Heart left ventricle (tissue), 16 donors: ENCODE results near the gene DNAJC7. TPM values are rescaled to one million over a fixed set of nuclear protein-coding genes. Genes with fewer than 3 reads are reported as not detected.

Experiments used
- ATAC-seq, 4 donors: fragments of 200-7000 bp; cut with Tn5 transposase; one replicate each; pipeline ENCODE4 v1.9.1; 2020 to 2022; ENCODE audit warnings: moderate library complexity in 4 of 4, mild to moderate bottlenecking in 3 of 4, moderate number of reproducible peaks in 1 of 4
- DNase-seq, 5 donors: peaks; one replicate each; pipeline ENCODE4 v3.0.0-alpha.2; 2020
- H3K27ac ChIP-seq, 12 donors: fragments of 200-600 bp; sonication (generic) in 4 of 12; one replicate each; pipeline versions ENCODE4 v1.5.0 to v1.8.0; 2016 to 2022; ENCODE audit warnings: mild to moderate bottlenecking in 2 of 12
- H3K27me3 ChIP-seq, 9 donors: fragments of 200-600 bp; sonication (generic) in 2 of 9; one replicate each; pipeline versions ENCODE4 v1.5.1 to v1.8.0; 2016 to 2022; ENCODE audit warnings: mild to moderate bottlenecking in 3 of 9
- H3K36me3 ChIP-seq, 9 donors: fragments of 200-600 bp; sonication (generic) in 2 of 9; one replicate each; pipeline versions ENCODE4 v1.5.0 to v1.8.0; 2018 to 2022; ENCODE audit warnings: mild to moderate bottlenecking in 2 of 9
- H3K4me1 ChIP-seq, 12 donors: fragments of 200-600 bp; sonication (generic) in 4 of 12; one replicate each; pipeline versions ENCODE4 v1.5.0 to v1.8.0; 2016 to 2022; ENCODE audit warnings: mild to moderate bottlenecking in 3 of 12
- H3K4me3 ChIP-seq, 12 donors: fragments of 200-600 bp; sonication (generic) in 4 of 12; one replicate each; pipeline versions ENCODE4 v1.5.0 to v1.8.0; 2017 to 2022; ENCODE audit warnings: mild to moderate bottlenecking in 9 of 12, moderate library complexity in 4 of 12
- H3K9me3 ChIP-seq, 12 donors: fragments of 200-600 bp; sonication (generic) in 4 of 12; one replicate each; pipeline versions ENCODE4 v1.5.0 to v1.8.0; 2016 to 2022; ENCODE audit warnings: mild to moderate bottlenecking in 1 of 12
- POLR2A ChIP-seq, 2 donors: fragments of 450-650 bp; IDR thresholded peaks; one replicate each; pipeline ENCODE4 v1.6.1; 2017; ENCODE audit warnings: antibody characterized with exemption in 2 of 2, mild to moderate bottlenecking in 2 of 2, moderate library complexity in 2 of 2
- WGBS, 4 donors: extraction: QIAGEN DNeasy Blood & Tissue Kit in 2 of 4; methylation state at CpG; one replicate each; pipeline versions ENCODE4 v1.1.5 to v1.1.7; 2013 to 2018; 5-methylcytosine and 5-hydroxymethylcytosine counted together
- intact Hi-C, 10 donors: fragments of 100-400 bp; cut with DNase I; formaldehyde crosslinking; loops; one replicate each; pipeline versions ENCODE4 v1.11.1 to v1.14.2; 2022
- polyA plus RNA-seq, 2 donors: library from polyadenylated mRNA; stranded (reverse); fragments of 200-250 nt; gene quantifications; one replicate each; pipeline ENCODE4 v1.2.3, GENCODE V29; 2013
- total RNA-seq, 9 donors: library from RNA; depleted of rRNA in 2 of 9; stranded (reverse); fragments of >200 nt in 2 of 9; fragmentation: NEBNext Ultra II Directional in 3 of 9; extraction: Animal tissue kit (Norgen Biotek cat#: 25700) in 3 of 9; gene quantifications; one replicate each; pipeline versions ENCODE4 v1.1.0 to v1.2.4, GENCODE V29; 2016 to 2023
- TF ChIP-seq, protein P1 (sequence below), 12 donors: fragments of 200-600 bp; sonication (generic) in 4 of 12; IDR thresholded peaks; one replicate each; pipeline versions ENCODE4 v1.5.0 to v1.8.0; 2018 to 2022; ENCODE audit warnings: antibody characterized with exemption in 12 of 12, mild to moderate bottlenecking in 5 of 12
- donor health status: ischemic (EF 13 %, LVEDD 7.1; RV severe dilation, severe dysfunction).
- donor health status: healthy with polysubstance abuse.
- donor health status: DM: no; HTN: yes; CAD: no.
- donor health status: DM: no; HTN: no; CAD: no.
- donor health status: ischemic (EF 25% LVEDD 6.9; RV normal size, moderate dysfunction).
- donor health status: ischemic (EF 25% LVEDD 5.7; RV mildly dilated, moderate dysfunction).
- donor health status: healthy.
- donor health status: DM: yes; HTN: yes; CAD: no.
- donor health status: ischemic (EF 35%, LVEDD 5.7; RV mildly dilated, moderate dysfunction).
- donor health status: nonischemic (EF 11% LVEDD 7.7; RV severe dilation, severe dysfunction).
- donor health status: DM: yes; HTN: yes; CAD: no.
- donor health status: PGD.
- donor health status: ischemic (EF 29% LVEDD 5.4; RV normal size, mild dysfunction).
- donor health status: nonischemic (EF 23%, LVEDD 6.1; RV moderate dilation, normal function).

Gene DNAJC7
- total and polyA plus RNA-seq, 11 donors = 42.5 to 103 (median 74.7) TPM

DNA sequence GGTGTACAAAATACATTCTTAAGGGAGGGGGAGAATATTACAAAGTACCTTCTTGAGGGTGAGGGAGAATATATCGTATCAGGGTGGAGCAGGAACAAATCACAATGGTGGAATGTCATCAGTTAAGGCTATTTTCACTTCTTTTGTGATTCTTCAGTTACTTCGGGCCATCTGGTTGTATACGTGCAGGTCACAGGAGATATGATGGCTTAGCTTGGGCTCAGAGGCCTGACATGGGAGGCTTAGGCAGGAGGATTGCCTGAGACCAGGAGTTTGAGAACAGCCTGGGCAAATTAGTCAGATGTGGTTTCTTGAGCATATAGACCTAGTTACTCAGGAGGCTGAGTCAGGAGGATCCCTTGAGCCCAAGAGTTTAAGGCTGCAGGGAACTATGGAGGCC lies 73.7 kb downstream of the DNAJC7 start:
- H3K4me3 ChIP-seq = no peak overlapping the region
- H3K9me3 ChIP-seq = no peaks in the 10 kb centered on the region
- intact Hi-C loops = no loop called here
- H3K4me1 ChIP-seq = peaks cover 0 to 4% (median 0%) of the 10 kb centered on the region in 12 donors
- DNase-seq = no peak
- no peak for ATAC-seq
- H3K36me3 ChIP-seq = no peaks in the 10 kb centered on the region
- H3K27ac ChIP-seq = no peak overlapping the region
- 86 to 94% (median 91%) methylated on average over 3 of the region's 3 CpGs for WGBS, 4 donors
- TF ChIP-seq, protein P1, sequence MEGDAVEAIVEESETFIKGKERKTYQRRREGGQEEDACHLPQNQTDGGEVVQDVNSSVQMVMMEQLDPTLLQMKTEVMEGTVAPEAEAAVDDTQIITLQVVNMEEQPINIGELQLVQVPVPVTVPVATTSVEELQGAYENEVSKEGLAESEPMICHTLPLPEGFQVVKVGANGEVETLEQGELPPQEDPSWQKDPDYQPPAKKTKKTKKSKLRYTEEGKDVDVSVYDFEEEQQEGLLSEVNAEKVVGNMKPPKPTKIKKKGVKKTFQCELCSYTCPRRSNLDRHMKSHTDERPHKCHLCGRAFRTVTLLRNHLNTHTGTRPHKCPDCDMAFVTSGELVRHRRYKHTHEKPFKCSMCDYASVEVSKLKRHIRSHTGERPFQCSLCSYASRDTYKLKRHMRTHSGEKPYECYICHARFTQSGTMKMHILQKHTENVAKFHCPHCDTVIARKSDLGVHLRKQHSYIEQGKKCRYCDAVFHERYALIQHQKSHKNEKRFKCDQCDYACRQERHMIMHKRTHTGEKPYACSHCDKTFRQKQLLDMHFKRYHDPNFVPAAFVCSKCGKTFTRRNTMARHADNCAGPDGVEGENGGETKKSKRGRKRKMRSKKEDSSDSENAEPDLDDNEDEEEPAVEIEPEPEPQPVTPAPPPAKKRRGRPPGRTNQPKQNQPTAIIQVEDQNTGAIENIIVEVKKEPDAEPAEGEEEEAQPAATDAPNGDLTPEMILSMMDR (IDR thresholded peaks at IDR 0.05) = no peak
- no peak for TF ChIP-seq POLR2A (IDR thresholded peaks at IDR 0.05)
- H3K27me3 ChIP-seq = no peaks in the 10 kb centered on the region

DNA sequence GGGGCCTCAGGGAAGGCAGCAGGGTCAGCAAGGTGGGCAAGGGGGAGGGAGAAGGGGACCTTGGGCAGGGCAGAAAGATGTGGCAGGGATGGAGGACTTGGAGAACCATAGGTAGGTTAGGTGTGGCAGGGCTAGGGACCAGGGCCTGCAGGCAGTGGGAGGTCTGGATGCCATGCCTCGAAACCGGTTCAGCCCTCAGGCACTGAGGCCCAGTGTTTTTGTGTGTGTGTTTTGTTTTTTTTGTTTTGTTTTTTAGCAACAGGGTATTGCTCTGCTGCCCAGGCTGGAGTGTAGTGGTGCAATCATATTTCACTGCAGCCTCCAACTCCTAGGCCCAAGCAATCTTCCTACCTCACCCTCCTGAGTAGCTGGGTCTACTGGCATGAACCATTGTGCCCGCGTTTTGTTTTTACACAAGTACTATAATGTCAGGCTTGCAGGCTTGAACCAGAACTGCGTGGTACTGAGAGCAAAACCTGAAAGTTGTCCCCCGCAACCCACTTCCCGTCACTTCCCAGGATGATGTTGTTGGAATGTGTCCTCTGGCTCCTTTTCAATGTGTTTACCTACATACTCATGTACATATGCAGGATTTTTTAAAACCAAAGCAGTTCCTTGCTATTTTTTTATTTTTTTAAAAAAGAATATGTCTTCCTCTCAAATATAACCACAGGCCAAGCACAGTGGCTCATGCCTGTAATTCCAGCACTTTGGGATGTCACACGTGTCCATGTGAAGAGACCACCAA lies 74.4 kb downstream of the DNAJC7 start:
- H3K4me3 ChIP-seq = no peak overlapping the region
- no peak for TF ChIP-seq POLR2A (IDR thresholded peaks at IDR 0.05)
- TF ChIP-seq, protein P1 (IDR thresholded peaks at IDR 0.05) = no peak
- ATAC-seq (no peak), DNase-seq (no peak)
- 92 to 95% (median 94%) methylated on average over 8 of the region's 8 CpGs for WGBS, 4 donors
- no peak overlapping the region for H3K27ac ChIP-seq
- no peaks in the 10 kb centered on the region for H3K36me3 ChIP-seq
- peaks cover 0 to 10% (median 0%) of the 10 kb centered on the region in 12 donors for H3K4me1 ChIP-seq
- H3K27me3 ChIP-seq = no peaks in the 10 kb centered on the region
- intact Hi-C loops = no loop called here
- no peaks in the 10 kb centered on the region for H3K9me3 ChIP-seq

DNA sequence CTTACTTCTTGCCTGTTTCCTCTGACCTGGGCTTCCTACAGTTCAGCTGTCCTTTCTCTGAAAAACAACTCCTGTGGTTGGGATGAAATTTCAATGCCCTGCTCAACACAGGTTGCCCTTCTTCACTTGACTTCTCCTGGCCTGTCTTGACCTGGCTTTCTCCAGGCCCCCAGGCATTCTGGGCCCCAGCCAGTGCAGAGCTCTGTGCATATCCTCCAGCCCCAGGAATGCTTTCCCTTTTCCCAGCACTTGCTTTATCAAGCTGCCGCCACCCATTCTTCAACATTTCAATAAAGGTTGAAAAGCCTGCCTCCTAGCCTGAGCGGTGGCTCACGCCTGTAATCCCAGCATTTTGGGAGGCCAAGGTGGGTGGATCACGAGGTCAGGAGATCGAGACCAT lies 76.1 kb downstream of the DNAJC7 start:
- 90 to 97% (median 92%) methylated on average over 5 of the region's 5 CpGs for WGBS, 4 donors

GRCh38 chr17:41939693-41940090 lies 77.5 kb downstream of the DNAJC7 start:
- no peak for TF ChIP-seq POLR2A (IDR thresholded peaks at IDR 0.05)
- TF ChIP-seq, protein P1 (IDR thresholded peaks at IDR 0.05) = no peak
- Histone ChIP-seq H3K27me3 (no peaks in the 10 kb centered on the region), H3K9me3 (no peaks in the 10 kb centered on the region), H3K4me1 (peaks cover 0 to 13% (median 0%) of the 10 kb centered on the region in 12 donors), H3K4me3 (no peak overlapping the region), H3K27ac (no peak overlapping the region), H3K36me3 (peaks cover 0 to 8% (median 0%) of the 10 kb centered on the region in 9 donors)
- intact Hi-C loops = no loop called here
- no peak for DNase-seq
- no peak for ATAC-seq
- 88 to 91% (median 89%) methylated on average over 6 of the region's 6 CpGs for WGBS, 4 donors

More for the DNA sequence above, 76.1 kb downstream of the DNAJC7 start:
- Histone ChIP-seq H3K27ac (no peak overlapping the region), H3K36me3 (peaks cover 0 to 2% (median 0%) of the 10 kb centered on the region in 9 donors), H3K9me3 (no peaks in the 10 kb centered on the region), H3K27me3 (no peaks in the 10 kb centered on the region), H3K4me3 (no peak overlapping the region), H3K4me1 (peaks cover 0 to 13% (median 0%) of the 10 kb centered on the region in 12 donors)
- no peak for ATAC-seq
- intact Hi-C loops = no loop called here
- TF ChIP-seq, protein P1 (IDR thresholded peaks at IDR 0.05) = no peak
- TF ChIP-seq POLR2A (IDR thresholded peaks at IDR 0.05) = no peak
- no peak for DNase-seq
